Measurements from ENCODE around the gene CACNG4.

- TF ChIP-seq POLR2A (IDR thresholded peaks at IDR 0.05; ENCODE audit: low read depth, low read length) (no peak), RFX5 (IDR thresholded peaks at IDR 0.05; ENCODE audit: low read depth, low read length) (no peak), MAFK (IDR thresholded peaks at IDR 0.05; ENCODE audit: low read depth, low read length) (no peak), MXI1 (IDR thresholded peaks at IDR 0.05; ENCODE audit: borderline replicate concordance, low read depth, low read length) (no peak), RAD21 (IDR thresholded peaks at IDR 0.05; ENCODE audit: low read length) (no peak), CEBPB (IDR thresholded peaks at IDR 0.05; ENCODE audit: low read depth, low read length) (no peak)
- TF ChIP-seq, protein P1, sequence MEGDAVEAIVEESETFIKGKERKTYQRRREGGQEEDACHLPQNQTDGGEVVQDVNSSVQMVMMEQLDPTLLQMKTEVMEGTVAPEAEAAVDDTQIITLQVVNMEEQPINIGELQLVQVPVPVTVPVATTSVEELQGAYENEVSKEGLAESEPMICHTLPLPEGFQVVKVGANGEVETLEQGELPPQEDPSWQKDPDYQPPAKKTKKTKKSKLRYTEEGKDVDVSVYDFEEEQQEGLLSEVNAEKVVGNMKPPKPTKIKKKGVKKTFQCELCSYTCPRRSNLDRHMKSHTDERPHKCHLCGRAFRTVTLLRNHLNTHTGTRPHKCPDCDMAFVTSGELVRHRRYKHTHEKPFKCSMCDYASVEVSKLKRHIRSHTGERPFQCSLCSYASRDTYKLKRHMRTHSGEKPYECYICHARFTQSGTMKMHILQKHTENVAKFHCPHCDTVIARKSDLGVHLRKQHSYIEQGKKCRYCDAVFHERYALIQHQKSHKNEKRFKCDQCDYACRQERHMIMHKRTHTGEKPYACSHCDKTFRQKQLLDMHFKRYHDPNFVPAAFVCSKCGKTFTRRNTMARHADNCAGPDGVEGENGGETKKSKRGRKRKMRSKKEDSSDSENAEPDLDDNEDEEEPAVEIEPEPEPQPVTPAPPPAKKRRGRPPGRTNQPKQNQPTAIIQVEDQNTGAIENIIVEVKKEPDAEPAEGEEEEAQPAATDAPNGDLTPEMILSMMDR (conservative IDR thresholded peaks at IDR 0.05; ENCODE audit: low read depth, low read length): no peak
- TF ChIP-seq, protein P2, sequence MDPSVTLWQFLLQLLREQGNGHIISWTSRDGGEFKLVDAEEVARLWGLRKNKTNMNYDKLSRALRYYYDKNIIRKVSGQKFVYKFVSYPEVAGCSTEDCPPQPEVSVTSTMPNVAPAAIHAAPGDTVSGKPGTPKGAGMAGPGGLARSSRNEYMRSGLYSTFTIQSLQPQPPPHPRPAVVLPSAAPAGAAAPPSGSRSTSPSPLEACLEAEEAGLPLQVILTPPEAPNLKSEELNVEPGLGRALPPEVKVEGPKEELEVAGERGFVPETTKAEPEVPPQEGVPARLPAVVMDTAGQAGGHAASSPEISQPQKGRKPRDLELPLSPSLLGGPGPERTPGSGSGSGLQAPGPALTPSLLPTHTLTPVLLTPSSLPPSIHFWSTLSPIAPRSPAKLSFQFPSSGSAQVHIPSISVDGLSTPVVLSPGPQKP (IDR thresholded peaks at IDR 0.05; ENCODE audit: borderline replicate concordance, low read depth, low read length): no peak
Observed at GRCh38 chr17:66934040-66934439, 30.5 kb upstream of the CACNG4 start.

All from IMR-90 (cell line).